Measurements from ENCODE around the gene ATF7IP2. TPM values are rescaled to one million over a fixed set of nuclear protein-coding genes. Genes with fewer than 3 reads are reported as not detected.

ATF7IP2 gene, protein sequence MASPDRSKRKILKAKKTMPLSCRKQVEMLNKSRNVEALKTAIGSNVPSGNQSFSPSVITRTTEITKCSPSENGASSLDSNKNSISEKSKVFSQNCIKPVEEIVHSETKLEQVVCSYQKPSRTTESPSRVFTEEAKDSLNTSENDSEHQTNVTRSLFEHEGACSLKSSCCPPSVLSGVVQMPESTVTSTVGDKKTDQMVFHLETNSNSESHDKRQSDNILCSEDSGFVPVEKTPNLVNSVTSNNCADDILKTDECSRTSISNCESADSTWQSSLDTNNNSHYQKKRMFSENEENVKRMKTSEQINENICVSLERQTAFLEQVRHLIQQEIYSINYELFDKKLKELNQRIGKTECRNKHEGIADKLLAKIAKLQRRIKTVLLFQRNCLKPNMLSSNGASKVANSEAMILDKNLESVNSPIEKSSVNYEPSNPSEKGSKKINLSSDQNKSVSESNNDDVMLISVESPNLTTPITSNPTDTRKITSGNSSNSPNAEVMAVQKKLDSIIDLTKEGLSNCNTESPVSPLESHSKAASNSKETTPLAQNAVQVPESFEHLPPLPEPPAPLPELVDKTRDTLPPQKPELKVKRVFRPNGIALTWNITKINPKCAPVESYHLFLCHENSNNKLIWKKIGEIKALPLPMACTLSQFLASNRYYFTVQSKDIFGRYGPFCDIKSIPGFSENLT
- total RNA-seq (2014; rRNA removed; shearing (Covaris generic)), result 0.38 and 1.3 TPM in 2 replicates
- 1.1 and 2.0 TPM in 2 replicates for polyA plus RNA-seq (2016; fragmentation: Nextera tagmentation; extraction: Ambion mirVana)

DNA sequence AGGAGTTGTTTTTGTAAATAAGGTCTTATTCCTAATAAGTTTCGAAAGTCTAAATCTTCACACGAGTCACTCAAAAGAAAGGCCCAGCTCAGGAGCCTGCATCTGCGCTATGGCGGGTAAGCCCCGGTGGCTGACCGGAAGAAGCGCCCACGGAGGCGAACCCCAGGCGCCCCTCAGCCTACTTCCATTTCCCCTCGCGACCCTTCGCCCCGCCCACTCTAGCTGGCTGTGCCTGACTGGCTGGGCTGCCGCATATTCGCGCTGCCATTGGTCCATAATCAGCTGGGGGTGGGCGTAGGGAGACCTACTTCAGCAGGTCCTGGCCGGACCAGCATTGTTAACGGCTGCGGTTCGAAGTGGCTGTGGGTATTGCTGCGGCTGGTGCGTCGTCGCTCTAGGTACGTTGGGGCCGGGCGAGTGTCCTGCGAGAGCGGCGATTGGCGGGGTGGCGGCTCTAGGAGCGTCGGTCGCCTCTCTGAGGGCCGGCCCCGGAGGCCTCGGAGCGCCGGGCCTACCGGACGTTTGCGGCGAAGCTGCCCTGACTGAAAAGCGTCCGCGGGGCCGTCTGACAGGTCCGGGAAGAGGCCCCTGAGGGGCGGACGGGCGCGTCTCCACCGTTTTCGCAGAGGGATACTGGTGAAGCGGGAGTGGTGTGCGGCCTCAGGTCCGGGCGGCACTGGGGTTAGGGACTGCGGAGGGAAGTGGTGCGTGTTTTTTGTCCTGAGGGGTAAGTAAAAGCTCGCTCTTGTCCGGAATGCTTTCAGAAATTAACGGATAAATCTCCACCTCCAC lies at the start of gene ATF7IP2:
TSS of gene ATF7IP2 (plus strand) at position 337 of the 792 bp plus-strand sequence. CDS start 44,560 bp downstream, outside the sequence.
- H3K9me3 ChIP-seq (ENCODE audit: low read depth), result no peaks in the 10 kb centered on the region
- in situ Hi-C loops (cut with MboI), result no loop called here
- peak within 1 kb of the TSS; percentile 62 for H3K9ac ChIP-seq
- H3K4me3 ChIP-seq, result peak within 1 kb of the TSS; percentile 62
- no peaks in the 10 kb centered on the region for H3K36me3 ChIP-seq (ENCODE audit: low read depth)
- H3K9me2 ChIP-seq (ENCODE audit: insufficient read depth), result no peaks in the 10 kb centered on the region
- 7% methylated on average over 58 to 66 of the region's 66 CpGs for WGBS, 2 experiments (ENCODE audit: low coverage in 1 of 2, low lambda C conversion rate in 2 of 2, missing lambda C conversion rate in 2 of 2)
- no peaks in the 10 kb centered on the region for H3F3A ChIP-seq (ENCODE audit: insufficient read depth)
- no peaks in the 10 kb centered on the region for H3K79me2 ChIP-seq (ENCODE audit: insufficient read depth)
- no peaks in the 10 kb centered on the region for H4K20me1 ChIP-seq (ENCODE audit: insufficient read depth)
- no peak within 1 kb of the TSS for H3K27ac ChIP-seq
- peak; percentile 62 for DNase-seq
- H3K27me3 ChIP-seq (replicated peaks; ENCODE audit: insufficient read depth), result no peaks in the 10 kb centered on the region
- H3K4me1 ChIP-seq (ENCODE audit: insufficient read depth), result no peaks in the 10 kb centered on the region
- H2AFZ ChIP-seq, result peak within 1 kb of the TSS; percentile 76
- TF ChIP-seq EZH2 (IDR thresholded peaks at IDR 0.05; ENCODE audit: insufficient read depth, poor library complexity, severe bottlenecking) (no peak), EZH2phosphoT487 (IDR thresholded peaks at IDR 0.05; ENCODE audit: insufficient read depth, low read depth) (no peak)
- peak within 1 kb of the TSS; percentile 18 for H3K4me2 ChIP-seq (ENCODE audit: unreplicated experiment)

DNA sequence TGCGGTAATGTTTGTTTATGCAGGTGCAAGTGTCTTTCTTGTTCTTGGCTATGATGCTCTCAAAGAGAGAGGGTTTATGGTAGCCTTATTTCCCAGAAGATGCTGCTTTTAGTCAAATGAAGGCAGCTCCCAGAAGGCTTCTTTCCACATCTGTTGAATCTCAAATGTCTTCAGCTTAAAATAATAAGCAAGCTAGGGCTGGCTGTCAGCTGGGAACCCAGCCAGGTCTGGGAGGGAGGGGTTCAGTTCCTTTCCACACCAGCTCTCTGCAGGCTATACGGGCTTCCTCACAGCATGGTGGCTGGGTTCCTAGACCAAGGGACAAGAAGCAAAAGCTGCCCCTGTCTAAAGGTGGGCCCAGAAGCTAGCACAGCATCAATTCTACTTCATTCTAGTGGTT lies 47.4 kb upstream of the ATF7IP2 start:
- 22 to 35% methylated on average over 2 of the region's 2 CpGs for WGBS, 2 experiments (ENCODE audit: low coverage in 1 of 2, low lambda C conversion rate in 2 of 2, missing lambda C conversion rate in 2 of 2)
- Histone ChIP-seq H4K20me1 (ENCODE audit: insufficient read depth) (no peaks in the 10 kb centered on the region), H3K9me3 (ENCODE audit: low read depth) (no peaks in the 10 kb centered on the region), H3K27ac (no peak overlapping the region), H3K9me2 (ENCODE audit: insufficient read depth) (no peaks in the 10 kb centered on the region), H3K36me3 (ENCODE audit: low read depth) (no peaks in the 10 kb centered on the region), H3K4me1 (ENCODE audit: insufficient read depth) (no peaks in the 10 kb centered on the region), H3K4me3 (no peak overlapping the region), H3K4me2 (ENCODE audit: unreplicated experiment) (no peak overlapping the region), H3K79me2 (ENCODE audit: insufficient read depth) (no peaks in the 10 kb centered on the region), H3F3A (ENCODE audit: insufficient read depth) (no peaks in the 10 kb centered on the region), H2AFZ (no peak overlapping the region), H3K9ac (no peak overlapping the region), H3K27me3 (replicated peaks; ENCODE audit: insufficient read depth) (no peaks in the 10 kb centered on the region)
- DNase-seq, result no peak
- TF ChIP-seq EZH2 (IDR thresholded peaks at IDR 0.05; ENCODE audit: insufficient read depth, poor library complexity, severe bottlenecking), result no peak
- TF ChIP-seq EZH2phosphoT487 (IDR thresholded peaks at IDR 0.05; ENCODE audit: insufficient read depth, low read depth), result no peak
- in situ Hi-C loops (cut with MboI), result no loop called here

DNA sequence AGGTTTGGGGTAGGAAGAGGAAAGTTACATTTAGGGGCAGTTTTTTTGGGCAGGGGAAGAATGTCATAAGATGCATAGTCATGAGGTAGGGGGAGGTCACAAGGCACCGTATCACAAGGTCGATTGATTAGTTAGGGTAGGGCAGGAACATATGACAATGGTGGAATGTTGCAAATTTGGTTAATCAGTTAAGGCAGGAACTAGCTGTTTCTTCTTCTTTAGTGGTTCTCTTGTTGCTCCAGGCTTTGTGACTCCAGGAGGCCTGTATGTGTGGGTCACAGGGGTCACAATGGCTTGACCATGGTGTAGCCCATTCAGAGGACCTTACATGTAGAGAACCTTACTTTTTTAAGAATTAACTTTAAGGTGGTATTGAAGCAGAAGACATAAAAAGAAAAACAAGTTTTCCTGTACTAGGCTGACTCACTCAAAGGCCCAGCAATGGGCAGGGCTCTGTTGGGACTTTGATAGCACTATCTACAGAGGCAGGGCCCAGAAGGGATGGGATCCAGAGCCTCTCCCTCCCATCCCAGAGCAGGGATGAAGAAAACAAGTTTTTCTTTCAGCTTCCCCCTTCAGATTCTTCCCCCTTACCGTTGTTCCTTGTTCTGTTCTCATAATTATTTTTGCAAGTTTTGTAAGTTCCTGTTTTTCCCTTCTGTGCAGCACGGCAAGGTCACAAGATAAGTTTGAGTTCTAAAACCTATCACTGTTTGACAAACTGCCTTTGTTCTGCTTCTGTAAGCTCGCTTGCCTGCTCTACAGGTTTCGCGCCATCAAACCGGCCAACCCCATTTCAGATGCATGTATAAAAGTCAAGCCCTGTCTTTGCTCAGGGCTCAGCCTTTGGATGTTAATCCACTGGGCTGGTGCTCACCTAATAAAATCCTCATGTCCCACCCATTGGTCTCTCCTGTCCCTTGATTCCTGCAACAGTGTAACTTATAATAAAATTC lies 45.8 kb upstream of the ATF7IP2 start:
- in situ Hi-C loops (cut with MboI), result no loop called here

More for the DNA sequence above, 45.8 kb upstream of the ATF7IP2 start:
- Histone ChIP-seq H3K27me3 (replicated peaks; ENCODE audit: insufficient read depth) (no peaks in the 10 kb centered on the region), H3K4me3 (no peak overlapping the region), H3K4me1 (ENCODE audit: insufficient read depth) (no peaks in the 10 kb centered on the region), H3K9me3 (ENCODE audit: low read depth) (no peaks in the 10 kb centered on the region), H3F3A (ENCODE audit: insufficient read depth) (no peaks in the 10 kb centered on the region), H4K20me1 (ENCODE audit: insufficient read depth) (no peaks in the 10 kb centered on the region), H3K36me3 (ENCODE audit: low read depth) (no peaks in the 10 kb centered on the region), H3K4me2 (ENCODE audit: unreplicated experiment) (no peak overlapping the region), H2AFZ (no peak overlapping the region), H3K79me2 (ENCODE audit: insufficient read depth) (no peaks in the 10 kb centered on the region), H3K27ac (no peak overlapping the region), H3K9me2 (ENCODE audit: insufficient read depth) (no peaks in the 10 kb centered on the region), H3K9ac (no peak overlapping the region)
- DNase-seq, result no peak
- whole genome bisulfite sequencing, 2 experiments (ENCODE audit: low coverage in 1 of 2, low lambda C conversion rate in 2 of 2, missing lambda C conversion rate in 2 of 2), result 40 to 49% methylated on average over 8 of the region's 8 CpGs
- TF ChIP-seq EZH2phosphoT487 (IDR thresholded peaks at IDR 0.05; ENCODE audit: insufficient read depth, low read depth) (no peak), EZH2 (IDR thresholded peaks at IDR 0.05; ENCODE audit: insufficient read depth, poor library complexity, severe bottlenecking) (no peak)

All from GM23248 (cell line).